HCEC 1CT (cell line): ENCODE data around the gene FAM163A.

Experiments used
- DNase-seq: peaks from one replicate; pipeline ENCODE4 v3.0.0-alpha.2; 2017

The FAM163A gene

DNA sequence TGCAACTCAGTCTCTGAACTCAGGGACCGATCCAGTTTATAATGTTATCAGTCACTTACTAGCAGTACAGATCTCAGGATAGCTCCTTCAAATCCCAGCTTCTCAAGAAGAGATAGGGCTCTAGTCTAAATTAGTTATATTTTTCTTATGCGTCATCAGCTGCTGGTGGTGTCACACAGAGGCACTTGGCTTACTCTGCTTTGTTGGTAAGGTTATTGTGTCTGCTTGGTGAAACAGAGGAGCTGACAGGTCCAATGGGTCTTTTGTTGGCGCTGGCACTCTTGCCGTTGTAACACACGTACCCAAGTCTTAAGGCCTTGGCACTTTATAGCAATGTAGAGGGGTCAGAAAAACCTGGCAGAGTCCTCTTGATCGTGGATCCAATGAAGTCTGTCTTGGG lies 122.3 kb downstream of the FAM163A start:
- DNase-seq, result no peak
